ENCODE measurements around the gene NEUROG3.

GRCh38 chr10:69571618-69572158 is 1.5 kb downstream of the NEUROG3 start:
- TF ChIP-seq, protein P1, sequence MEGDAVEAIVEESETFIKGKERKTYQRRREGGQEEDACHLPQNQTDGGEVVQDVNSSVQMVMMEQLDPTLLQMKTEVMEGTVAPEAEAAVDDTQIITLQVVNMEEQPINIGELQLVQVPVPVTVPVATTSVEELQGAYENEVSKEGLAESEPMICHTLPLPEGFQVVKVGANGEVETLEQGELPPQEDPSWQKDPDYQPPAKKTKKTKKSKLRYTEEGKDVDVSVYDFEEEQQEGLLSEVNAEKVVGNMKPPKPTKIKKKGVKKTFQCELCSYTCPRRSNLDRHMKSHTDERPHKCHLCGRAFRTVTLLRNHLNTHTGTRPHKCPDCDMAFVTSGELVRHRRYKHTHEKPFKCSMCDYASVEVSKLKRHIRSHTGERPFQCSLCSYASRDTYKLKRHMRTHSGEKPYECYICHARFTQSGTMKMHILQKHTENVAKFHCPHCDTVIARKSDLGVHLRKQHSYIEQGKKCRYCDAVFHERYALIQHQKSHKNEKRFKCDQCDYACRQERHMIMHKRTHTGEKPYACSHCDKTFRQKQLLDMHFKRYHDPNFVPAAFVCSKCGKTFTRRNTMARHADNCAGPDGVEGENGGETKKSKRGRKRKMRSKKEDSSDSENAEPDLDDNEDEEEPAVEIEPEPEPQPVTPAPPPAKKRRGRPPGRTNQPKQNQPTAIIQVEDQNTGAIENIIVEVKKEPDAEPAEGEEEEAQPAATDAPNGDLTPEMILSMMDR (IDR thresholded peaks at IDR 0.05 in 4 of 5, conservative IDR thresholded peaks at IDR 0.05 in 1 of 5): no peak
- no peak for TF ChIP-seq POLR2A (IDR thresholded peaks at IDR 0.05)
